Mesothelial cell of epicardium (in vitro differentiated cells): ENCODE results near the gene TBC1D14. TPM values are rescaled to one million over a fixed set of nuclear protein-coding genes. Genes with fewer than 3 reads are reported as not detected.
A peak's percentile ranks its signal among the peaks of the same experiment; 100 is the strongest.

Experiments
- DNase-seq, 2 experiments: peaks; one replicate each; pipeline ENCODE4 v3.0.0; 2021; ENCODE audit warnings: low spot score in 2 of 2; ENCODE audit not compliant: unreplicated experiment in 2 of 2
- H3K27ac Mint-ChIP-seq: 2 replicates; pipeline ENCODE4 v1.8.0; 2021; ENCODE audit warnings: mixed read lengths
- H3K27me3 Mint-ChIP-seq: 2 replicates; pipeline ENCODE4 v1.8.0; 2021; ENCODE audit warnings: low read depth, mixed read lengths
- H3K36me3 Mint-ChIP-seq: 2 replicates; pipeline ENCODE4 v1.8.0; 2021; ENCODE audit warnings: mixed read lengths
- H3K4me1 Mint-ChIP-seq: 2 replicates; pipeline ENCODE4 v1.8.0; 2021; ENCODE audit warnings: mixed read lengths
- H3K4me3 Mint-ChIP-seq: 2 replicates; pipeline ENCODE4 v1.8.0; 2021; ENCODE audit warnings: mild to moderate bottlenecking, moderate library complexity, mixed read lengths
- H3K9me3 Mint-ChIP-seq: 2 replicates; pipeline ENCODE4 v1.8.0; 2021; ENCODE audit warnings: mixed read lengths
- total RNA-seq: library from RNA; stranded (reverse); gene quantifications from 3 replicates; pipeline ENCODE4 v1.2.1, GENCODE V29; 2021
- TF ChIP-seq, protein P1 (sequence below): fragments of 200-600 bp; sonication (generic); IDR thresholded peaks from one replicate; pipeline ENCODE4 v1.5.0; 2021; ENCODE audit warnings: antibody characterized with exemption; ENCODE audit not compliant: unreplicated experiment

The TBC1D14 gene
- total RNA-seq, 1 donor from 2014 or later = 54.5 TPM

DNA sequence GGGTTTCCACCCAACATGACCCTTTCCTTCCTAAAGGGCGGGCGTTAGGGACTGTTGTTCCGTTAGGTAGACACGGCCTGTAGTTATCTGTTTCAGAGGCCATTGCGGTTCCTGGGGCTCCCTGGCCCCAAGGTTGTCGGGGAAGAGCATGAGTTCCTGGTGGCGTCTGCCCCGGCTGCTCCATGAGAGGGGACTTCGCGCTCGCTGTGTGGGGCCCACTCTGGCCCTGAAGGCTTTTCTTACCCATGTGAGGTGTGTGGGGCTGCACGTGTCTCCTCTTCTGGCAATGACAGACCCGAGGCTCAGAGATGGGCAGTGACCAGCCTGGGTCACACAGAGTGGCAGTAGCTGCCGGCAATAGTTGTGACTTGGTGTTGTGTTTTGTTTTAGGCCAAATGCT, 142.7 kb downstream of the TBC1D14 start:
- Mint-ChIP-seq H3K36me3 (peaks cover 15% of the 10 kb centered on the region), H3K27ac (peak overlapping the region; percentile 28), H3K4me3 (no peak overlapping the region), H3K9me3 (no peaks in the 10 kb centered on the region), H3K4me1 (peaks cover 2% of the 10 kb centered on the region), H3K27me3 (no peaks in the 10 kb centered on the region)
- TF ChIP-seq, protein P1, sequence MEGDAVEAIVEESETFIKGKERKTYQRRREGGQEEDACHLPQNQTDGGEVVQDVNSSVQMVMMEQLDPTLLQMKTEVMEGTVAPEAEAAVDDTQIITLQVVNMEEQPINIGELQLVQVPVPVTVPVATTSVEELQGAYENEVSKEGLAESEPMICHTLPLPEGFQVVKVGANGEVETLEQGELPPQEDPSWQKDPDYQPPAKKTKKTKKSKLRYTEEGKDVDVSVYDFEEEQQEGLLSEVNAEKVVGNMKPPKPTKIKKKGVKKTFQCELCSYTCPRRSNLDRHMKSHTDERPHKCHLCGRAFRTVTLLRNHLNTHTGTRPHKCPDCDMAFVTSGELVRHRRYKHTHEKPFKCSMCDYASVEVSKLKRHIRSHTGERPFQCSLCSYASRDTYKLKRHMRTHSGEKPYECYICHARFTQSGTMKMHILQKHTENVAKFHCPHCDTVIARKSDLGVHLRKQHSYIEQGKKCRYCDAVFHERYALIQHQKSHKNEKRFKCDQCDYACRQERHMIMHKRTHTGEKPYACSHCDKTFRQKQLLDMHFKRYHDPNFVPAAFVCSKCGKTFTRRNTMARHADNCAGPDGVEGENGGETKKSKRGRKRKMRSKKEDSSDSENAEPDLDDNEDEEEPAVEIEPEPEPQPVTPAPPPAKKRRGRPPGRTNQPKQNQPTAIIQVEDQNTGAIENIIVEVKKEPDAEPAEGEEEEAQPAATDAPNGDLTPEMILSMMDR = no peak
- no peak for DNase-seq

DNA sequence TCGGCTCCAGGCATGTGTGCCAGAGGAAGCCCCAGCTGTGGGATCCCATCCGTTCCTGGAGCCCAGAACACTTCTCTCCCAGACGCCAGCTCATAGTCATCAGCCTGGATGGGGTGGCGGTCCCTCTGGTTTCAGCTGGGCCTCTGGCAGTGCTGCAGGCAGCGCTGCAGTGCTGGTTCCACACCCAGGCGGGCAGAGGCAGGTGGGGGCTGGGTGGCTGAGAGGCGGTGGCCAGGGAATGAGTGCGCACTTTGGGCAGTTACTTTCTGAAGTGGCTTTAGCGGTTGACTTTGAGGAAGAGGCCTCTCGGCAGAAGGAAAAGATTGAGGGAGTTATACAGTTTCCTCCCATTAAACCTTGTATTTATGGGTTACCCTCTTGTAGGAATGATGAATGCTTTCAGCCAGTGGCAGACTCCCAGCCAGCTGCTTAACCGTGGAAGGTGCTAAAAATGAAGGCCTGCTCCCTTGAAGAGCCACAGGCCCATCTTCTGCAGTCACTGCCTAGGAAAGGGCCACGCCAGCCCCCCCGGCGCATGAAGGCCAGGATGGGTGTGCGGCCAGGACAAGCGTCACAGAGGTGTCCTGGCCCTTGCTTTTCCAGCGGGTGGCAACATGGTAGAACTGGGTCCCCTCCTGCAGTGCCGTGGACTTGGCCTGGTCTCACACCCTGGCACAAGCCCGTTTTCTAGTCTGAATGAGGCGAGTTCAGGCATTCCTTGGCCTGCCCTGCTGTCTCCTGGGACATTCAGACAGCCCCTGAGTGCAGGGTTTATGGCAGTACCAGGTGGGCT, 143.5 kb downstream of the TBC1D14 start:
- Mint-ChIP-seq H3K27ac (no peak overlapping the region), H3K4me3 (no peak overlapping the region), H3K9me3 (no peaks in the 10 kb centered on the region), H3K36me3 (peaks cover 16% of the 10 kb centered on the region), H3K4me1 (peaks cover 2% of the 10 kb centered on the region), H3K27me3 (no peaks in the 10 kb centered on the region)
- DNase-seq = no peak
- TF ChIP-seq, protein P1 = no peak

DNA sequence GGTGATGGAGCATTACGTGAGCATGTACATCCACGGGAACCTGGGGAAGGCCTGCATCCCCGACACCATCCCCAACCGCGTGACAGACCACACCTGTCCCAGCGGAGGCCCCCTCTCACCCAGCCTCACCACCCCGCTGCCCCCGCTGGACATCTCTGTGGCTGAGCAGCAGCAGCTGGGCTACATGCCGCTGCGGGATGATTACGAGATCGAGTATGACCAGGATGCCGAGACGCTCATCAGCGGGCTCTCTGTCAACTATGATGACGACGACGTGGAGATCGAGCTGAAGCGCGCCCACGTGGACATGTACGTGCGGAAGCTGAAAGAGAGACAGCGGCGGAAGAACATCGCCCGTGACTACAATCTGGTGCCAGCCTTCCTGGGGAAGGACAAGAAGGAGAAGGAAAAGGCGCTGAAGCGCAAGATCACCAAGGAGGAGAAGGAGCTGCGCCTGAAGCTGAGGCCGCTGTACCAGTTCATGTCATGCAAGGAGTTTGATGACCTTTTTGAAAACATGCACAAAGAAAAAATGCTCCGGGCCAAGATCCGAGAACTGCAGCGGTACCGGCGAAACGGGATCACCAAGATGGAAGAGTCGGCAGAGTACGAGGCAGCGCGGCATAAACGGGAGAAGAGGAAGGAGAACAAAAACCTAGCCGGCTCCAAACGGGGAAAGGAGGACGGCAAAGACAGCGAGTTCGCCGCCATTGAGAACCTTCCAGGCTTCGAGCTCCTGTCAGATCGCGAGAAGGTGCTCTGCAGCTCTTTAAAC, 144.7 kb downstream of the TBC1D14 start:
- H3K27ac Mint-ChIP-seq = no peak overlapping the region
- peaks cover 2% of the 10 kb centered on the region for H3K4me1 Mint-ChIP-seq
- TF ChIP-seq, protein P1 = no peak
- DNase-seq = no peak
- peaks cover 14% of the 10 kb centered on the region for H3K36me3 Mint-ChIP-seq
- H3K27me3 Mint-ChIP-seq = no peaks in the 10 kb centered on the region
- H3K4me3 Mint-ChIP-seq = no peak overlapping the region
- no peaks in the 10 kb centered on the region for H3K9me3 Mint-ChIP-seq

- H3K27ac Mint-ChIP-seq = no peak overlapping the region
- H3K9me3 Mint-ChIP-seq = no peaks in the 10 kb centered on the region
- H3K4me3 Mint-ChIP-seq = no peak overlapping the region
- H3K4me1 Mint-ChIP-seq = peaks cover 2% of the 10 kb centered on the region
- DNase-seq = no peak
- peaks cover 16% of the 10 kb centered on the region for H3K36me3 Mint-ChIP-seq
- no peaks in the 10 kb centered on the region for H3K27me3 Mint-ChIP-seq
- TF ChIP-seq, protein P1 = no peak
Measured at GRCh38 chr4:7055111-7055989, 145.7 kb downstream of the TBC1D14 start.

GRCh38 chr4:7055990-7056325, 146.3 kb downstream of the TBC1D14 start:
- TF ChIP-seq, protein P1 = no peak
- H3K9me3 Mint-ChIP-seq = no peaks in the 10 kb centered on the region
- H3K36me3 Mint-ChIP-seq = peaks cover 17% of the 10 kb centered on the region
- H3K4me3 Mint-ChIP-seq = no peak overlapping the region
- H3K27me3 Mint-ChIP-seq = no peaks in the 10 kb centered on the region
- H3K27ac Mint-ChIP-seq = no peak overlapping the region
- peaks cover 2% of the 10 kb centered on the region for H3K4me1 Mint-ChIP-seq
- DNase-seq = no peak
